Glomerular visceral epithelial cell (primary cell): Measurements from ENCODE around the gene PGF.

Experiments used
- DNase-seq: peaks from one replicate; pipeline ENCODE4 v3.0.0-alpha.2; 2016; ENCODE audit errors: extremely low spot score

PGF gene

GRCh38 chr14:74956280-74957072 is 1.1 kb upstream of the PGF start:
- no peak for DNase-seq

- DNase-seq = no peak
Observed at GRCh38 chr14:74956027-74956279, 556 bp upstream of the PGF start.

GRCh38 chr14:74954947-74955228 is 509 bp downstream of the PGF start:
- DNase-seq = no peak

- peak; percentile 18 for DNase-seq
Observed at GRCh38 chr14:74954232-74954946, 1.0 kb downstream of the PGF start.

DNA sequence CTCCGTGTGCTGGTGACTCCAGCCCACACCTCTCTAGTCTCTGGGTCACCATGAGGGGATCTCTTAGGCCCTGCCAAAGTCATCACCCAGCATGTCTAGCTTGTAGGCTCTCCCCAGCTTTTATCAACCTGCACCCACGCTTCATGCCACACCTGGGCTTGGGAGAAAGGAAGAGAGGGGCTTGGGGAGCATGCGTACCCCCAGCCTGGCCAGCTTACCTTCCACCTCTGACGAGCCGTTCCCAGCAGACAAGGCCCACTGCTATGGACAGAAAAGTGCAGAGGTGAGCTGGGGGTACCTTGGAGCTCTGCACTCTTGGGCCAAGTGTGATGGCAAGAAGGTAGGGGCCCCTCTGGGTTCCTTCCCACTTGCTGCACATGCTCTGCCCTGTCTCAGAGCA is 1.7 kb downstream of the PGF start:
- no peak for DNase-seq

- no peak for DNase-seq
Observed at GRCh38 chr14:74952697-74953484, 2.5 kb downstream of the PGF start.

DNA sequence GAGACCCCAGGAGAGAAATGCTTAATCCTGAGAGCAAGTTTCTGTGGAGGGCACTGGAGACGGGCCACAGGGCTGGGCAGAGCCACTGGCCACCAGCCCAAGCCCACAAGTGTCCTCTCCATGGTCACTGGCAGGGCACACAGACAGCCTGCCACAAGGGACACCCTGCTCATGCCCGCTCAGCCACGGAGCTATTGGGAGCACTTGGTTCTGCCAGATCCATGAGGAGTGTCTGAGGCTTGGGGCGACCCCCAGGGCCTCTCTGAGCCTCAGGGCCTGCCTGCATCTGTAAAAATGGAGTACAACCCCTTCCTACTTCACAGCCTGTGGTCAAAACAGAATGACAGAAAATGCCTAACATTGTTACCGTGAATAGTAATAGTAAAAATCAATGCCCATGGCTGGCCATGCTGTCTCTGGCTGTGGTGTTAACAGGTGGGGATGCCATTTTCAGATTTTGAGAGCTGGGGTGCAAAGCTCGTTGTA is 3.2 kb downstream of the PGF start:
- DNase-seq = no peak

DNA sequence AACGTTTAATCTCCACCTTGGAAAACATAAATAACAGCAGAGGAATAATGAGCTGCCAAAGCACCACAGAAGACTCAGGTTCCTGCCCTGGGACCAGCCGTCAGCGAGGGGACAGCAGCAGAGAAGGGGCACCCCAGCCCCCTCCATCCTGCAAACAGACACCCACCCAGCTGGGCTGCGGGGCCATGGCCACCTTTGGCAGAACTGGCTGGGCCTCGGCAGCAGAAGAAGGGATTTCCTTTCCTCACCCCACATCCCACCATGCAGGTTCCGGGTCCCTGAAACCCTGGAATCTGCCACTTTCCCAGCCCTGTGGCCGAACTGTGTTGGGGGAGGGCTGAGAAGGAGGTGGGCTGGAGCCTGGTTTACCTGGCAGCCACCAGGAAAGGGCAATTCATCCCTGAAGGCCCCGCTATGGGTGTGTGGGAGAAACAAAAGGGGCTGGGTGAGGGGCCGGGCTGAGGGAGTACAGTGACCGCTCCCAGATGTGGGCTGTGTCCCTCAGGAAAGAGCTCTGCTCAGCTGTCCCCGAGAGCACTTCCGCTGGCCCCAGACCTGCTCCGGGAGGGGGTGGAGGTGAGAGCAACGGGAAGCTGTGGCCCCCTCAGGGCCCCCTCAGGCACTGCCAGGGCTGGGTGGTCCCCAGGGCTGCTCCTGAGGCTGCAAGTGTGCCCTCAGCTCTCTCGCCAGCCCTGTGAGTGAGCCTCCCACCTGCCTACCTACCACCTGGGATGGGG is 3.8 kb downstream of the PGF start:
- no peak for DNase-seq

- DNase-seq = no peak
Observed at GRCh38 chr14:74950795-74951442, 4.5 kb downstream of the PGF start.

DNA sequence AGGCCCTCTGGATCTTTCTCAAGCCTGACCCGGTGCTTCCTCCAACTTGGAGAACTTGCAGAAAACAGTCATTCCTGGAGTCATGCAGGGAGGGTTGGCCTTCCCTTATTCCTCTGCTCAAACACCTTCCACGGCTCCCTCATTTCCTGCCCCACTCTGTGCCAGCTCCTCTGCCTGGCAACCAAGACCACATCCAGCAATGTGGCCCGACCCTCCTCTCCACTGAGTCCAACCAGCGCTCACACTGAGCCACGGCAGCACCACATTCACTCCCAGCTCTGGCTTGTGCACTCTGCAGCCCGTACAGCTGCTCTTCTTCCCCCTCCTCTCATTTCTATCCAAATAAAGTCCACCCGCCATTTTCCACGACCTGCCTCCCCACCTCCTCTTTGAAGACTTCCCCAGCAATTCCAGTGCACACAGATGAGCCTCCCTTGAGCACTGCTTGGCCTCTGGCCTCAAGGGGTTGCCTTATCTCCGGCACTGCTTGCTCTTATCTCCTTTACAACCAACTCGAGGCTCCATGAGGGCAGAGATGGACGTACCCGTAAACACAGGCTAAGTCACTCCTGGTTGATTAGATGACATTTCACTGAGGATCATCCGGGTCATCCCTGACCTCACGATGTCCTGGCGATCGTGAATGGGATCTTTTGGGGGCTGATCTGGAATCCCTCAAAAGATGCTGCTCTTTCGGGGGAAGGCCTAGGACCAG is 5.4 kb downstream of the PGF start:
- no peak for DNase-seq

DNA sequence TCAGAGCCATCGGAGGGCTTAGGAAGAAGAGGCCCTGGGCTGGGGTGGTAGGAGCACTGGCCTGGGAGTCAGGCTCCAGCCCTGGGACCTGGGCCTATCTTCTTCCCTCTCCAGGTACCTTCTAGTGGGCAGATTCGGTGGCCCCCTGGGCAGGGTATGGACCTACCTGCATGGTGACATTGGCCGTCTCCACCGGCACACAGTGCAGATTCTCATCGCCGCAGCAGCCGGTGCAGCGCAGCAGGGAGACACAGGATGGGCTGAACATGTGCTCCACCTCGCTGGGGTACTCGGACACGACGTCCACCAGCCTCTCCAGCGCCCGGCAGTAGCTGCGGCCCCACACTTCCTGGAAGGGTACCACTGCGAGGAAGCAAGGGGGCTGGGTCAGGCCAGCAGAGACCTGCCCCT is 6.2 kb downstream of the PGF start:
- no peak for DNase-seq

DNA sequence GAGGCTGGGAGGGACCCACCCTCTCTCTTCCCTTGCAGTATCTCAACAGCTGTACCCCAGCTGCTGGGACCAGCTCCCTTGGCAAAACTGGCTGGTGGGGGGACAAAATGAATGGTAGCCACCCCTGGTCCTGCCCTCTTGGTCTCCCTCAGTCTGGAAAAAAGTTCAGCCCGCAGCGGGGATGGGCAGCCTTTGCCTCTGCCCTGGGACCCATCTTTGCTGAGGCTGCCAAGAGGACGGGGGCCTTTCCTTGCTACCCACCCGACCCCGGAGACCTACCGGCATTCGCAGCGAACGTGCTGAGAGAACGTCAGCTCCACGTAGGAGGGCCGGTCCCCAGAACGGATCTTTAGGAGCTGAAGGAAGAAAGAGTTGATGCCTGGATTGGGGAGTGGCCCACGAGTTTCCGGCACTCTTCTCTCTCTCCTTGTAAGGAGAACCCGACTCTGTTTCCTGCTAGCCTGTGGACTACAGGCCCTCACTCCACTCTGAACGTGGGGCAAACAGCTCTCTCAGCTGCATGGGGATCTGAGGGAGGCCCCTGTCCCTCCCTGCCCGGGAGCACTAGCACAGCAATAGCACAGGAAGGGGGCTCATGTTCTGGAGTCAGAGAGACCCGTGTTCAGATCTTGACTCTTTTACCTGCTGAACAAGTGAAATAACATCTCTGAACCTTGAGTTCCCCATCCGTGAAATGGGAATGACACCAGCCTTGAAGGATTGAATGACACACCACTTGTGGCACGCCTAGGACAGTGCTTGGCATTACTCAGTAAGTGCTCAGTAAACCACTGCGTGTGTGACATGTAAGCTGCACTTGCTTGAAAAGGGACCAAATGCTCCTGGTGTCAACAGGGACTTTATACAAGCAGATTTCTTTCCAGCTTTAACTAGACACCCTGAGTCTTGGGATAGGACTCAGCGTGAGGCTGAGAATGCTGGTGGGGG is 6.9 kb downstream of the PGF start:
- no peak for DNase-seq

DNA sequence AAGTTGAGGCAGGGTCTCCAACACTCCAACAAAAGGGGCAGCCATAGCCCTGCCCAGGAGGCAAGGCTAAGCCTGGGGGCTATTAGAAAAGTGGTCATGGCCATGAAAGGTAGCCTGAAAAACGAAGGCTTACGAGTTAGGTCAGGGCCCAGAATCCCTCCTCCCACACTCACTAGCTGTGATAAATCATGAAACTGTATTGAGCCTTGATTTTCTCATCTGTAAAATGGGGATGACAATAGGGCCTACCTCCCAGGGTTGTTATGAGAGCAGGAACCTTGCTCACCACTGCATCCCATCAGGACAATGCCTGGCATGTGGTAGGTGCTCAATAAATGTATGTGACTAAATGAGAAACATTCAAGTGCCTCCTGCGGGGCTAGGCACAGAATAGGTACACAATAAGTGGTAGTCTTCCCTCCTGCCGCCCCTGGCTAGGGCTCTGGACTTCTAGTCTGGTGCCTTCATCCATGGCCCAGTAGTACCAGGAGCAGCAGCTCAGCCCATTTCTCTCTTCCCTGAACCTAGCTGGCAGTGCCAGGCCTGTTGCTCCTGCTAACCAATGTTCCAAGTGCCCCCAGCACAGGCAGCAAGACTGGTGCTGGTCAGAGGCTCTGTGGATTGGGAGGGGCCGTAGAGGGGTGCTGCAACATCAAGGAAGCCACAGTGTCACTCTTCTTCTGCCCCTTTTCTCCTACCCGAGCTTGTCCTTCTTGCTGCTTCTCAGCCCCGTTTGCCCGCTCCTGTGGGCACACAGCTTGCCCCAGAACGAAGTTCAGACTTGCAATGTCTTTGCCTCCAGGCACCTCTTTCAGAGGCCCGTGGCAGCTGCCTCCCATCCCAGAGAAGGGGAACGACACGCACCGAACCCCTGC is 7.8 kb downstream of the PGF start:
- no peak for DNase-seq

DNA sequence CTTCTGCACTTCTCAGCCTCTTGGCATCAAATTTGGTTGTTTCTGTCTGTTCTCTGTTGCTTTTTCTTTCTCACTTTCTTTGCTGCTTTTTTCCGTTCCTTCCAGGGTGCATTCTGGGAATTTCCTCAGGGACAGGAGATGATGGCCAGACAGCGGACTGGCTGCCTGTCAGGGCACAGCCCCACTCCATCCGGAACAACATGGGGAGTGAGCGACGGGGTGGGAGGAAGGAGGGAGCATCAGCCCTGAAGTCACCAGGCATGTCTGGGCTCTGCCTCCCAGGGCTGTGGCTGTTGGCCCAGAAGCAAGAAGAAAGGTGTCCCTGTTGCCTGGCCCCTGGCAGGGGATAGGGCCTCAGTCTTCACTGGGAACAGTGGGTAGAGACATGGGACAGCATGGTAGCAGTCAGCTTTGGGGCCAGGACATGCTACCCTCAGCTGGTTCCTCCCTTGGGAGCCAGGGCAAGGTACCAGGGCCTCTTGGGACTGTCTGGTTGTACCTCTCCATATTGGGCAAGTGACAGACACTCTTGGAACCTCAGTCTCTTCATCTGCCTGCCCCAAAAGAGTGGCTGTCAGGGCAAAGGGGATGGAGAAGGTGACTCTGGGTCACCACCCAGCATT is 8.6 kb downstream of the PGF start:
- no peak for DNase-seq

GRCh38 chr14:74945852-74946658 is 9.3 kb downstream of the PGF start:
- DNase-seq = peak; percentile 74

DNA sequence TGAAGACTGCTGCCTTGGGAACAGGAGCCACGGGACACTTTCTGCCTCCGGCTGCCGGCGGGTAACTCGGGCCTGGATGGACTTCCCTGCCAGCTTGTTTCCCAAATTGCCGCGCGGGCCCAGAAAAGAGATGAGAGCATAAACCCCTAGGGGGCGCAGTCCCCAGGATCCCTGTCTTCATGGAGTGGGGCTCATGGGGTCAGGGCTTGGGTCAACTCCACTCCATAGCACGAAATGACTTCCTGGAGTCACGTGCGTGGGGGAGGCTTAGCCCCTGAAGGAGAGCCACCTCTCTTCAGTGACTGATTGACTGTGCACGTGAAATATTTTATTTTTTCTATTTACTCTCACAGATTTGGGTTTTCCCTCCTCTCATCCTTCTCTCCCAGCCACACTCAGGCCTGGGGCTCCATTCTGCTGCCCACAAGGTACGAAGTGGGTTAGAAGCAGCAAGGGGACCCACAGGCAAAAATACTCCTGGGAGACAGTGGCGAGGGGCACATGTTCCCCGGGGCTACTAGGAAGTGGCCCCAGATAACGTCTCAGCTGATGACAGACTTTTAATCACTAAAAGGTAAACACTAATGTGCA is 10.0 kb downstream of the PGF start:
- DNase-seq = peak; percentile 33

DNA sequence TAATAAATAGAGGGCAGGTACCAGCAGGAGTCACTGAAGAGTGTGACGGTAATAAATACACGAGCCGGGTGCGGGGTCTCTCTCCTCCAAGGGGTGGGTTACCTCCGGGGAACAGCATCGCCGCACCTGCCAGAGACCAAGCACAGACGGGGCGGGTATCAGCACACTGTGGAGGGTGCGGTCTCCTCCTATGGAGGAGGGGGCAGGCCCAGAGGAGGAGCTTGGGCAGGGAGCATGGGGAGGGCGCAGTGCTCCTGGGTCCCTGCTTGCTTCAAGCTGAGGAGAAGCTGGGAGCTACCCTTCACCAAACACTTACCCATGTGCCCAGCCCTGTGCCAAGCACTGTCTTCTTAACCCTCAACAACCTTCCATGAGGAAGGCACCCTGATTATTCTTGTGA is 12.8 kb downstream of the PGF start:
- DNase-seq = no peak
